Chondrocyte (in vitro differentiated cells): ENCODE measurements around the gene MCU. TPM values are rescaled to one million over a fixed set of nuclear protein-coding genes. Genes with fewer than 3 reads are reported as not detected.

ENCODE experiments used
- DNase-seq: peaks from one replicate; pipeline ENCODE4 v3.0.0; 2021; ENCODE audit warnings: mixed read lengths, low spot score
- H3K27ac Mint-ChIP-seq: one replicate; pipeline ENCODE4 v1.8.0; 2021; ENCODE audit warnings: mild to moderate bottlenecking, moderate library complexity, mixed read lengths; ENCODE audit not compliant: unreplicated experiment
- H3K27me3 Mint-ChIP-seq: 2 replicates; pipeline ENCODE4 v1.8.0; 2021; ENCODE audit warnings: low read depth, mixed read lengths
- H3K36me3 Mint-ChIP-seq: 2 replicates; pipeline ENCODE4 v1.8.0; 2021; ENCODE audit warnings: low read depth, mixed read lengths
- H3K4me1 Mint-ChIP-seq: 2 replicates; pipeline ENCODE4 v1.8.0; 2021; ENCODE audit warnings: low read depth, mild to moderate bottlenecking, mixed read lengths
- H3K4me3 Mint-ChIP-seq: one replicate; pipeline ENCODE4 v1.8.0; 2021; ENCODE audit warnings: mild to moderate bottlenecking, moderate library complexity, mixed read lengths; ENCODE audit not compliant: unreplicated experiment
- H3K9me3 Mint-ChIP-seq: 2 replicates; pipeline ENCODE4 v1.8.0; 2021; ENCODE audit warnings: low read depth, mixed read lengths
- CTCF ChIP-seq: fragments of 200-600 bp; sonication (generic); IDR thresholded peaks from 2 replicates; pipeline ENCODE4 v1.5.0; 2021; ENCODE audit warnings: antibody characterized with exemption, mild to moderate bottlenecking, moderate library complexity
- total RNA-seq: library from RNA; stranded (reverse); gene quantifications from 3 replicates; pipeline ENCODE4 v1.2.1, GENCODE V29; 2021

The MCU gene
- total RNA-seq, 1 donor from 2014 or later: 51.8 TPM

GRCh38 chr10:72649291-72649690, 42.7 kb upstream of the MCU start:
- no peaks in the 10 kb centered on the region for H3K27me3 Mint-ChIP-seq
- H3K4me3 Mint-ChIP-seq: no peak overlapping the region
- no peak for DNase-seq
- no peak overlapping the region for H3K27ac Mint-ChIP-seq
- no peaks in the 10 kb centered on the region for H3K9me3 Mint-ChIP-seq
- H3K4me1 Mint-ChIP-seq: no peaks in the 10 kb centered on the region
- no peak for TF ChIP-seq CTCF
- no peaks in the 10 kb centered on the region for H3K36me3 Mint-ChIP-seq

GRCh38 chr10:72653383-72654096, 38.4 kb upstream of the MCU start:
- no peak overlapping the region for H3K4me3 Mint-ChIP-seq
- no peaks in the 10 kb centered on the region for H3K4me1 Mint-ChIP-seq
- H3K27ac Mint-ChIP-seq: no peak overlapping the region
- no peaks in the 10 kb centered on the region for H3K36me3 Mint-ChIP-seq
- TF ChIP-seq CTCF: no peak
- DNase-seq: no peak
- H3K9me3 Mint-ChIP-seq: no peaks in the 10 kb centered on the region
- H3K27me3 Mint-ChIP-seq: no peaks in the 10 kb centered on the region

GRCh38 chr10:72654720-72655119, 37.2 kb upstream of the MCU start:
- H3K9me3 Mint-ChIP-seq: no peaks in the 10 kb centered on the region
- H3K36me3 Mint-ChIP-seq: no peaks in the 10 kb centered on the region
- no peaks in the 10 kb centered on the region for H3K27me3 Mint-ChIP-seq
- DNase-seq: no peak
- no peak for TF ChIP-seq CTCF
- H3K4me1 Mint-ChIP-seq: no peaks in the 10 kb centered on the region
- no peak overlapping the region for H3K4me3 Mint-ChIP-seq
- H3K27ac Mint-ChIP-seq: no peak overlapping the region

GRCh38 chr10:72658696-72659400, 33.1 kb upstream of the MCU start:
- DNase-seq: no peak
- no peaks in the 10 kb centered on the region for H3K4me1 Mint-ChIP-seq
- H3K4me3 Mint-ChIP-seq: no peak overlapping the region
- H3K27me3 Mint-ChIP-seq: no peaks in the 10 kb centered on the region
- H3K9me3 Mint-ChIP-seq: no peaks in the 10 kb centered on the region
- no peak overlapping the region for H3K27ac Mint-ChIP-seq
- no peaks in the 10 kb centered on the region for H3K36me3 Mint-ChIP-seq
- no peak for TF ChIP-seq CTCF

- DNase-seq: no peak
- H3K4me1 Mint-ChIP-seq: peaks cover 2% of the 10 kb centered on the region
- H3K27me3 Mint-ChIP-seq: no peaks in the 10 kb centered on the region
- no peak for TF ChIP-seq CTCF
- H3K27ac Mint-ChIP-seq: no peak overlapping the region
- no peaks in the 10 kb centered on the region for H3K36me3 Mint-ChIP-seq
- no peak overlapping the region for H3K4me3 Mint-ChIP-seq
- no peaks in the 10 kb centered on the region for H3K9me3 Mint-ChIP-seq
These were observed 32.2 kb upstream of the MCU start for GRCh38 chr10:72659694-72660093.
